HepG2 (cell line): ENCODE data around the gene PCSK6. TPM values are rescaled to one million over a fixed set of nuclear protein-coding genes. Genes with fewer than 3 reads are reported as not detected.
A peak's percentile ranks its signal among the peaks of the same experiment; 100 is the strongest.

Experiments
- AKAP8 ChIP-seq: sonication (generic); formaldehyde crosslinking; IDR thresholded peaks from 2 replicates; pipeline ENCODE4 v1.5.1; 2020; ENCODE audit warnings: mild to moderate bottlenecking, missing genetic modification reagents
- ARNTL ChIP-seq: sonication (generic); formaldehyde crosslinking; IDR thresholded peaks from 2 replicates; pipeline ENCODE4 v1.4.0; 2020; ENCODE audit warnings: mild to moderate bottlenecking, missing genetic modification reagents
- KMT2A ChIP-seq: sonication (generic); formaldehyde crosslinking; IDR thresholded peaks from 2 replicates; pipeline ENCODE4 v1.4.0; 2020; ENCODE audit warnings: missing genetic modification reagents
- NR2F2 ChIP-seq: IDR thresholded peaks from 2 replicates; pipeline ENCODE4 v1.6.1; 2012; ENCODE audit warnings: low read depth, inconsistent platforms, borderline replicate concordance
- TP53 ChIP-seq: sonication (generic); formaldehyde crosslinking; conservative IDR thresholded peaks from 2 replicates; pipeline ENCODE4 v1.4.0; 2020; ENCODE audit warnings: missing genetic modification reagents
- ZNF101 ChIP-seq: sonication (generic); formaldehyde crosslinking; IDR thresholded peaks from 2 replicates; pipeline ENCODE4 v1.4.0; 2020; ENCODE audit warnings: mild to moderate bottlenecking, low read depth, missing genetic modification reagents, borderline replicate concordance
- ZNF121 ChIP-seq: sonication (generic); formaldehyde crosslinking; IDR thresholded peaks from 2 replicates; pipeline ENCODE4 v1.5.0; 2020; ENCODE audit warnings: mild to moderate bottlenecking, missing genetic modification reagents
- ZNF468 ChIP-seq: sonication (generic); formaldehyde crosslinking; IDR thresholded peaks from 2 replicates; pipeline ENCODE4 v1.8.0; 2022; ENCODE audit warnings: mild to moderate bottlenecking, moderate library complexity, missing genetic modification reagents
- ZNF597 ChIP-seq: sonication (generic); formaldehyde crosslinking; IDR thresholded peaks from 2 replicates; pipeline ENCODE4 v1.5.0; 2020; ENCODE audit warnings: missing genetic modification reagents
- ZNF703 ChIP-seq: sonication (generic); formaldehyde crosslinking; IDR thresholded peaks from 2 replicates; pipeline ENCODE4 v1.5.1; 2020; ENCODE audit warnings: missing genetic modification reagents, mild to moderate bottlenecking, moderate library complexity, borderline replicate concordance
- ZNF746 ChIP-seq: sonication (generic); formaldehyde crosslinking; IDR thresholded peaks from 2 replicates; pipeline ENCODE4 v1.8.0; 2022; ENCODE audit warnings: mild to moderate bottlenecking, missing genetic modification reagents
- ZNF770 ChIP-seq: sonication (generic); formaldehyde crosslinking; IDR thresholded peaks from 2 replicates; pipeline ENCODE4 v1.5.0; 2020; ENCODE audit warnings: mild to moderate bottlenecking, missing genetic modification reagents
- polyA plus RNA-seq, 8 experiments: library from polyadenylated mRNA; depleted of rRNA in 3 of 8; stranded (reverse) in 7 of 8; unstranded in 1 of 8; fragments of >200 nt; fragmentation: Illumina TruSeq in 4 of 8; extraction: Trizol in 4 of 8; gene quantifications; 2 replicates each; pipeline versions ENCODE4 v1.2.1 to v1.2.3, GENCODE V29; 2011 to 2016; ENCODE audit warnings: low read depth in 4 of 8, missing spikeins in 1 of 8, mixed read lengths in 1 of 8; ENCODE audit not compliant: insufficient read depth in 1 of 8
- total RNA-seq, 5 experiments: library from RNA; depleted of rRNA; stranded (reverse); fragments of >200 nt; fragmentation: Illumina TruSeq; extraction: Trizol; gene quantifications; 2 replicates each; pipeline ENCODE4 v1.2.3, GENCODE V29; 2016; ENCODE audit warnings: low read depth in 1 of 5
- TF ChIP-seq, protein P1 (sequence below): sonication (generic); formaldehyde crosslinking; IDR thresholded peaks from 2 replicates; pipeline ENCODE4 v1.8.0; 2022; ENCODE audit warnings: mild to moderate bottlenecking, missing genetic modification reagents, moderate library complexity
- TF ChIP-seq, protein P2 (sequence below): IDR thresholded peaks from 2 replicates; pipeline ENCODE4 v1.6.1; 2012; ENCODE audit warnings: inconsistent platforms
- TF ChIP-seq, protein P3 (sequence below): sonication (generic); formaldehyde crosslinking; IDR thresholded peaks from 2 replicates; pipeline ENCODE4 v1.4.0; 2020; ENCODE audit warnings: mild to moderate bottlenecking, missing genetic modification reagents

PCSK6 gene
- total and polyA plus RNA-seq, 2 of the 13 experiments (the other 11 are each of a cell fraction or from before 2014, with no cell fraction given), result 56.5 to 155 TPM

GRCh38 chr15:101445562-101446517 lies 43.7 kb downstream of the PCSK6 start (continued):
- TF ChIP-seq ZNF597 (CRISPR knock-in tag), result no peak
- TF ChIP-seq, protein P1, sequence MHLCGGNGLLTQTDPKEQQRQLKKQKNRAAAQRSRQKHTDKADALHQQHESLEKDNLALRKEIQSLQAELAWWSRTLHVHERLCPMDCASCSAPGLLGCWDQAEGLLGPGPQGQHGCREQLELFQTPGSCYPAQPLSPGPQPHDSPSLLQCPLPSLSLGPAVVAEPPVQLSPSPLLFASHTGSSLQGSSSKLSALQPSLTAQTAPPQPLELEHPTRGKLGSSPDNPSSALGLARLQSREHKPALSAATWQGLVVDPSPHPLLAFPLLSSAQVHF (CRISPR knock-in tag), result no peak; the same call in 1 of the 2 replicates
- no peak for TF ChIP-seq ZNF770 (CRISPR knock-in tag)
- TF ChIP-seq ZNF468 (CRISPR knock-in tag), result no peak
- no peak for TF ChIP-seq ZNF746
- 0 out of 2 replicates have a peak, but pooled peaks have one; percentile 64 for TF ChIP-seq AKAP8 (CRISPR knock-in tag)
- TF ChIP-seq KMT2A, result peak; percentile 53
- no peak for TF ChIP-seq ZNF101 (CRISPR knock-in tag)
- no peak for TF ChIP-seq ZNF121 (CRISPR knock-in tag)
- TF ChIP-seq ZNF703 (CRISPR knock-in tag), result 0 out of 2 replicates have a peak, but pooled peaks have one; percentile 22
- TF ChIP-seq NR2F2, result no peak
- TF ChIP-seq, protein P2, sequence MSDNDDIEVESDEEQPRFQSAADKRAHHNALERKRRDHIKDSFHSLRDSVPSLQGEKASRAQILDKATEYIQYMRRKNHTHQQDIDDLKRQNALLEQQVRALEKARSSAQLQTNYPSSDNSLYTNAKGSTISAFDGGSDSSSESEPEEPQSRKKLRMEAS, result peak; percentile 77
- TF ChIP-seq, protein P3, sequence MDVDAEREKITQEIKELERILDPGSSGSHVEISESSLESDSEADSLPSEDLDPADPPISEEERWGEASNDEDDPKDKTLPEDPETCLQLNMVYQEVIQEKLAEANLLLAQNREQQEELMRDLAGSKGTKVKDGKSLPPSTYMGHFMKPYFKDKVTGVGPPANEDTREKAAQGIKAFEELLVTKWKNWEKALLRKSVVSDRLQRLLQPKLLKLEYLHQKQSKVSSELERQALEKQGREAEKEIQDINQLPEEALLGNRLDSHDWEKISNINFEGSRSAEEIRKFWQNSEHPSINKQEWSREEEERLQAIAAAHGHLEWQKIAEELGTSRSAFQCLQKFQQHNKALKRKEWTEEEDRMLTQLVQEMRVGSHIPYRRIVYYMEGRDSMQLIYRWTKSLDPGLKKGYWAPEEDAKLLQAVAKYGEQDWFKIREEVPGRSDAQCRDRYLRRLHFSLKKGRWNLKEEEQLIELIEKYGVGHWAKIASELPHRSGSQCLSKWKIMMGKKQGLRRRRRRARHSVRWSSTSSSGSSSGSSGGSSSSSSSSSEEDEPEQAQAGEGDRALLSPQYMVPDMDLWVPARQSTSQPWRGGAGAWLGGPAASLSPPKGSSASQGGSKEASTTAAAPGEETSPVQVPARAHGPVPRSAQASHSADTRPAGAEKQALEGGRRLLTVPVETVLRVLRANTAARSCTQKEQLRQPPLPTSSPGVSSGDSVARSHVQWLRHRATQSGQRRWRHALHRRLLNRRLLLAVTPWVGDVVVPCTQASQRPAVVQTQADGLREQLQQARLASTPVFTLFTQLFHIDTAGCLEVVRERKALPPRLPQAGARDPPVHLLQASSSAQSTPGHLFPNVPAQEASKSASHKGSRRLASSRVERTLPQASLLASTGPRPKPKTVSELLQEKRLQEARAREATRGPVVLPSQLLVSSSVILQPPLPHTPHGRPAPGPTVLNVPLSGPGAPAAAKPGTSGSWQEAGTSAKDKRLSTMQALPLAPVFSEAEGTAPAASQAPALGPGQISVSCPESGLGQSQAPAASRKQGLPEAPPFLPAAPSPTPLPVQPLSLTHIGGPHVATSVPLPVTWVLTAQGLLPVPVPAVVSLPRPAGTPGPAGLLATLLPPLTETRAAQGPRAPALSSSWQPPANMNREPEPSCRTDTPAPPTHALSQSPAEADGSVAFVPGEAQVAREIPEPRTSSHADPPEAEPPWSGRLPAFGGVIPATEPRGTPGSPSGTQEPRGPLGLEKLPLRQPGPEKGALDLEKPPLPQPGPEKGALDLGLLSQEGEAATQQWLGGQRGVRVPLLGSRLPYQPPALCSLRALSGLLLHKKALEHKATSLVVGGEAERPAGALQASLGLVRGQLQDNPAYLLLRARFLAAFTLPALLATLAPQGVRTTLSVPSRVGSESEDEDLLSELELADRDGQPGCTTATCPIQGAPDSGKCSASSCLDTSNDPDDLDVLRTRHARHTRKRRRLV, result no peak
- TF ChIP-seq TP53 (CRISPR knock-in tag), result no peak
- TF ChIP-seq ARNTL, result peak; percentile 76; the same call in 1 of the 2 replicates
